HEK293 (cell line): ENCODE measurements around the gene NFE2L3.

ENCODE experiments used
- ZEB2 ChIP-seq: fragments of 450-650 bp; formaldehyde crosslinking; IDR thresholded peaks from 2 replicates; pipeline ENCODE4 v1.5.1; 2016; ENCODE audit warnings: missing biosample characterization, missing genetic modification characterization
- ZNF274 ChIP-seq, 2 experiments: fragments of 200-500 bp in 1 of 2; fragments of 450-650 bp in 1 of 2; sonication (Bioruptor generic) in 1 of 2; formaldehyde crosslinking in 1 of 2; IDR thresholded peaks; 2 replicates each; pipeline versions ENCODE4 v1.5.1 to v1.6.1; 2014 to 2016; ENCODE audit warnings: borderline replicate concordance in 1 of 2, inconsistent platforms in 1 of 2, low read length in 1 of 2, missing biosample characterization in 1 of 2, missing genetic modification characterization in 1 of 2
- TF ChIP-seq, protein P1 (sequence below): fragments of 450-650 bp; formaldehyde crosslinking; IDR thresholded peaks from 2 replicates; pipeline ENCODE4 v1.5.1; 2016; ENCODE audit warnings: missing biosample characterization, missing genetic modification characterization

DNA sequence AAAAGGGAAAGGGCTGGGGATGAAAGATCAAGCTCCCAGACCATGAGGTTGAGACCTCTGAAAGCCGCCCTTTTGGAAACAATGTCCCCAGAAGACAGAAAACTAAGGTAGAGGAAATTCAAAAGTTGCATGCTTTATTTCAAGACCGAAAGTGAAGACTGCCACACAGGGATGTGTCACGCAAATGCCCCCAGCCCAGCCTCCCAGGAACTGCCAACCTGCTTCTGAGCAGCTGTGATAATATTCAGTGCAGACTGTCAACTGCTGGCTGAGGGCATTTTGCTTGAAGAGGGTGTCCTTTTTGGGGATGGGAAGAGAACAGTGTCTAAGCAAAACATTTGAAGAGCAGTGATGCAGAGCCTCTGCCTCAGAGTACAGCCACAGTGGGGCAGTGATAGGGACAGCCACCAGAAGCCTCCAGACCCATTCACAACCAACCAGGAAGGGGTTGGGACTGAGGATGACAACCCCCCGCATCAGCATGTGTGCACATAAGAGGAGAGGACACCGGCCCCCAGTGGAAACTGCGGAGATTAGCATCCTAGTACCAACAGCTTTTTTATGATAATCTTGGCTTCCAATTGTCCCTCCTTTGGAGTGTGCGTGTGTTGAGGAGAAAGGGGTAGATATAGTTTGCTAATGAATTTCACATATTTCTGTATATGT lies 34.7 kb upstream of the NFE2L3 start:
- no peak for TF ChIP-seq ZNF274 (IDR thresholded peaks at IDR 0.05; ENCODE audit: low read length)
- no peak for TF ChIP-seq ZNF274 (tag by site-specific recombination; IDR thresholded peaks at IDR 0.05; ENCODE audit: borderline replicate concordance)
- TF ChIP-seq, protein P1, sequence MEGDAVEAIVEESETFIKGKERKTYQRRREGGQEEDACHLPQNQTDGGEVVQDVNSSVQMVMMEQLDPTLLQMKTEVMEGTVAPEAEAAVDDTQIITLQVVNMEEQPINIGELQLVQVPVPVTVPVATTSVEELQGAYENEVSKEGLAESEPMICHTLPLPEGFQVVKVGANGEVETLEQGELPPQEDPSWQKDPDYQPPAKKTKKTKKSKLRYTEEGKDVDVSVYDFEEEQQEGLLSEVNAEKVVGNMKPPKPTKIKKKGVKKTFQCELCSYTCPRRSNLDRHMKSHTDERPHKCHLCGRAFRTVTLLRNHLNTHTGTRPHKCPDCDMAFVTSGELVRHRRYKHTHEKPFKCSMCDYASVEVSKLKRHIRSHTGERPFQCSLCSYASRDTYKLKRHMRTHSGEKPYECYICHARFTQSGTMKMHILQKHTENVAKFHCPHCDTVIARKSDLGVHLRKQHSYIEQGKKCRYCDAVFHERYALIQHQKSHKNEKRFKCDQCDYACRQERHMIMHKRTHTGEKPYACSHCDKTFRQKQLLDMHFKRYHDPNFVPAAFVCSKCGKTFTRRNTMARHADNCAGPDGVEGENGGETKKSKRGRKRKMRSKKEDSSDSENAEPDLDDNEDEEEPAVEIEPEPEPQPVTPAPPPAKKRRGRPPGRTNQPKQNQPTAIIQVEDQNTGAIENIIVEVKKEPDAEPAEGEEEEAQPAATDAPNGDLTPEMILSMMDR (tag by site-specific recombination), result 0 out of 2 replicates have a peak, but pooled peaks have one; percentile 9
- TF ChIP-seq ZEB2 (tag by site-specific recombination), result no peak
